Left lung (tissue), 10 donors: Measurements from ENCODE around the gene TAGLN2. TPM values are rescaled to one million over a fixed set of nuclear protein-coding genes. Genes with fewer than 3 reads are reported as not detected.
A peak's percentile ranks its signal among the peaks of the same experiment; 100 is the strongest.

Experiments
- ATAC-seq: fragments of 200-7000 bp; cut with Tn5 transposase; one replicate; pipeline ENCODE4 v1.9.1; 2020; ENCODE audit warnings: moderate library complexity
- DNase-seq, 4 donors: peaks; one replicate each; pipeline ENCODE4 v3.0.0-alpha.2; 2013 to 2020
- H3K27ac ChIP-seq, 2 donors: fragments of 200-600 bp; sonication (generic) in 1 of 2; one replicate each; pipeline versions ENCODE4 v1.5.0 to v1.8.0; 2020 to 2021
- H3K27me3 ChIP-seq, 2 donors: fragments of 200-600 bp; sonication (generic) in 1 of 2; one replicate each; pipeline versions ENCODE4 v1.5.0 to v1.8.0; 2020 to 2021
- H3K36me3 ChIP-seq, 2 donors: fragments of 200-600 bp; sonication (generic) in 1 of 2; one replicate each; pipeline versions ENCODE4 v1.5.0 to v1.8.0; 2020 to 2021
- H3K4me1 ChIP-seq, 2 donors: fragments of 200-600 bp; one replicate each; pipeline ENCODE4 v1.8.0; 2021
- H3K4me3 ChIP-seq, 2 donors: fragments of 200-600 bp; sonication (generic) in 1 of 2; one replicate each; pipeline versions ENCODE4 v1.5.0 to v1.8.0; 2020 to 2021; ENCODE audit warnings: mild to moderate bottlenecking in 1 of 2
- H3K9me3 ChIP-seq, 2 donors: fragments of 200-600 bp; sonication (generic) in 1 of 2; one replicate each; pipeline versions ENCODE4 v1.5.0 to v1.8.0; 2020 to 2021
- CTCF ChIP-seq, 2 donors: fragments of 200-600 bp; sonication (generic) in 1 of 2; IDR thresholded peaks; one replicate each; pipeline versions ENCODE4 v1.5.0 to v1.8.0; 2021; ENCODE audit warnings: antibody characterized with exemption in 2 of 2
- intact Hi-C, 2 donors: fragments of 100-400 bp; cut with DNase I; formaldehyde crosslinking; loops; one replicate each; pipeline versions ENCODE4 v1.11.2 to v1.14.2; 2022
- polyA plus RNA-seq, 6 donors: library from polyadenylated mRNA; unstranded; fragments of 120-200 nt; gene quantifications; one replicate each; pipeline ENCODE4 v1.2.1, GENCODE V29; 2013; ENCODE audit not compliant: insufficient read length in 6 of 6
- total RNA-seq, 2 donors: library from RNA; stranded (reverse); fragmentation: NEBNext Ultra II Directional; extraction: Animal tissue kit (Norgen Biotek cat#: 25700); gene quantifications; one replicate each; pipeline ENCODE4 v1.2.1, GENCODE V29; 2021
- donor health status: DM: no; HTN: yes; CAD: no.
- donor health status: DM: no; HTN: no; CAD: no.

TAGLN2 gene
- total and polyA plus RNA-seq, 8 donors: 301 to 617 (median 349) TPM

- Histone ChIP-seq H3K9me3 (no peaks in the 10 kb centered on the region), H3K4me1 (peaks cover 0 to 10% of the 10 kb centered on the region in 2 donors), H3K27ac (no peak overlapping the region), H3K36me3 (no peaks in the 10 kb centered on the region), H3K4me3 (no peak overlapping the region), H3K27me3 (no peaks in the 10 kb centered on the region)
- intact Hi-C loops: no loop called here
- no peak for ATAC-seq
- DNase-seq: no peak
- TF ChIP-seq CTCF (IDR thresholded peaks at IDR 0.05): no peak
Measured at GRCh38 chr1:159930634-159931033, 5.3 kb upstream of the TAGLN2 start.

GRCh38 chr1:159930216-159930615, 4.9 kb upstream of the TAGLN2 start:
- intact Hi-C loops: no loop called here
- Histone ChIP-seq H3K9me3 (no peaks in the 10 kb centered on the region), H3K4me1 (peaks cover 0 to 9% of the 10 kb centered on the region in 2 donors), H3K27me3 (no peaks in the 10 kb centered on the region), H3K4me3 (no peak overlapping the region), H3K36me3 (no peaks in the 10 kb centered on the region), H3K27ac (no peak overlapping the region)
- DNase-seq (peak in 1 of 4 donors; percentile 58), ATAC-seq (no peak)
- TF ChIP-seq CTCF (IDR thresholded peaks at IDR 0.05): no peak

GRCh38 chr1:159929155-159930051, 4.1 kb upstream of the TAGLN2 start:
- ATAC-seq: no peak
- H3K9me3 ChIP-seq: no peaks in the 10 kb centered on the region

GRCh38 chr1:159928491-159929050, 3.3 kb upstream of the TAGLN2 start:
- ATAC-seq (no peak), DNase-seq (no peak)
- Histone ChIP-seq H3K27me3 (no peaks in the 10 kb centered on the region), H3K9me3 (no peaks in the 10 kb centered on the region), H3K27ac (no peak overlapping the region), H3K36me3 (no peaks in the 10 kb centered on the region), H3K4me1 (peaks cover 0 to 15% of the 10 kb centered on the region in 2 donors), H3K4me3 (no peak overlapping the region)
- intact Hi-C loops: no loop called here
- TF ChIP-seq CTCF (IDR thresholded peaks at IDR 0.05): no peak

More at GRCh38 chr1:159929155-159930051, 4.1 kb upstream of the TAGLN2 start:
- no peak for DNase-seq
- Histone ChIP-seq H3K4me3 (no peak overlapping the region), H3K4me1 (peaks cover 0 to 9% of the 10 kb centered on the region in 2 donors), H3K27ac (no peak overlapping the region), H3K36me3 (no peaks in the 10 kb centered on the region), H3K27me3 (no peaks in the 10 kb centered on the region)
- TF ChIP-seq CTCF (IDR thresholded peaks at IDR 0.05): no peak
- intact Hi-C loops: no loop called here

GRCh38 chr1:159927849-159928431, 2.6 kb upstream of the TAGLN2 start:
- Histone ChIP-seq H3K4me3 (no peak overlapping the region), H3K4me1 (peaks cover 2 to 20% of the 10 kb centered on the region in 2 donors), H3K27ac (no peak overlapping the region), H3K9me3 (no peaks in the 10 kb centered on the region), H3K36me3 (no peaks in the 10 kb centered on the region), H3K27me3 (no peaks in the 10 kb centered on the region)
- intact Hi-C loops: no loop called here
- DNase-seq (no peak), ATAC-seq (no peak)
- no peak for TF ChIP-seq CTCF (IDR thresholded peaks at IDR 0.05)
